Measurements from ENCODE around the gene LRP2. TPM values are rescaled to one million over a fixed set of nuclear protein-coding genes. Genes with fewer than 3 reads are reported as not detected.

Gene LRP2
- total and polyA plus RNA-seq, 2 donors (not counting 1 experiment from before 2014, with no cell fraction given): under 0.01 TPM; not detected in 1

DNA sequence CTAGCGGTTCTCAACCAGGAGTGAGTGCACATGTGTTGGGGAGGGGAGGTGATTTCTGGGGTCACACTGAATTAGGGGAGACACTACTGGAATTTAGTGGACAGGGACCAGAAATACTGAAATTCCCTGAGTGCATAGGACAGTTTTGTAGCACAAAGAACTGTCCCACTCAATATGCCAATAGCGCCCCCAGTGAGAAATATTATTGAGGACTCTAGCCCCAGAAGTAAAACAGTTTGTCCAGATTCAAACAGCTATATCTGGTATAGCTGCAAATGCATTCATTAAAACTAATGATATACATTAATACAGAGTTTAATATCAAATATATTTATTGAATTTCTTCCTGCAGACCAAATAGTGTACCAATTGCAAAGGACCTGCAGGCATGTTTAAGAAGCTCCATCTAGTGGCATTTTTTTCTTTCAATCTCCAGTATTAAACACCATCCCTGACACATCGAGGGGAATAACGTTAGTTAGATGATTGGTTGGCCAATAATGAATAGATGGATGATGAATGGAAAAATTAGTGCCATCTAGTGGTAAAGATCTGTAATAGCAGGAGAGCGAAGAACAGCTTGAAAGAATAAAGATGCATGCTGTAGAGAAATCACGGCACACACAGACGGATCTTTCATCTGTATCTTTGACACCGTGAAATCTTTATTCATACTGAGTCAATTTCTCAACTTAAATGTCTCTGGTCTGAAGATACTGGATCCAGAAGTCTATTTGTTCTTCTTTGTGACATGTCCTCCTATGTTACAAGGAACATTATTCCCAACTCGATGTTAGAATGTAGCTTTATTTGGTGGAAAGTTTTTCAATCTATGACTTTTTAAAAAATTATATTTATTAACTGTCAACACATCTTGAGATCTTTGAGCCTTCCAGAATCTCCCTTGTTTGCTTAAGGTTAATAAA, 230.5 kb downstream of the LRP2 start:
- no peak overlapping the region for H3K4me2 ChIP-seq (ENCODE audit: extremely low read depth, insufficient read depth, low read length)
- peak; percentile 40 to 59 for DNase-seq (ENCODE audit: low read depth in 2 of 2)
- no peaks in the 10 kb centered on the region for H3K79me2 ChIP-seq (ENCODE audit: control insufficient read depth, insufficient read depth, low read length)
- no peaks in the 10 kb centered on the region for H3K36me3 ChIP-seq (ENCODE audit: control insufficient read depth, insufficient read depth, low read length)
- no peak overlapping the region for H3K4me3 ChIP-seq (replicated peaks in 1 of 4; ENCODE audit: control extremely low read depth in 1 of 4, insufficient read depth in 1 of 4, low read depth in 3 of 4, low read length in 4 of 4)
- H4K20me1 ChIP-seq (ENCODE audit: control insufficient read depth, extremely low read depth, insufficient read depth, low read length): no peaks in the 10 kb centered on the region
- peaks cover 3% of the 10 kb centered on the region for H3K27me3 ChIP-seq (ENCODE audit: control insufficient read depth, insufficient read depth, low read length)
- no peak overlapping the region for H2AFZ ChIP-seq (ENCODE audit: low read length)
- no peak overlapping the region for H3K9ac ChIP-seq (ENCODE audit: insufficient read depth, low read length)
- H3K9me3 ChIP-seq (ENCODE audit: control insufficient read depth, insufficient read depth, low read depth, low read length): no peaks in the 10 kb centered on the region
- no peak overlapping the region for H3K27ac ChIP-seq (ENCODE audit: insufficient read depth, low read length)
- no peaks in the 10 kb centered on the region for H3K4me1 ChIP-seq (ENCODE audit: control insufficient read depth, extremely low read depth, insufficient read depth, low read length)
- TF ChIP-seq, protein P1, sequence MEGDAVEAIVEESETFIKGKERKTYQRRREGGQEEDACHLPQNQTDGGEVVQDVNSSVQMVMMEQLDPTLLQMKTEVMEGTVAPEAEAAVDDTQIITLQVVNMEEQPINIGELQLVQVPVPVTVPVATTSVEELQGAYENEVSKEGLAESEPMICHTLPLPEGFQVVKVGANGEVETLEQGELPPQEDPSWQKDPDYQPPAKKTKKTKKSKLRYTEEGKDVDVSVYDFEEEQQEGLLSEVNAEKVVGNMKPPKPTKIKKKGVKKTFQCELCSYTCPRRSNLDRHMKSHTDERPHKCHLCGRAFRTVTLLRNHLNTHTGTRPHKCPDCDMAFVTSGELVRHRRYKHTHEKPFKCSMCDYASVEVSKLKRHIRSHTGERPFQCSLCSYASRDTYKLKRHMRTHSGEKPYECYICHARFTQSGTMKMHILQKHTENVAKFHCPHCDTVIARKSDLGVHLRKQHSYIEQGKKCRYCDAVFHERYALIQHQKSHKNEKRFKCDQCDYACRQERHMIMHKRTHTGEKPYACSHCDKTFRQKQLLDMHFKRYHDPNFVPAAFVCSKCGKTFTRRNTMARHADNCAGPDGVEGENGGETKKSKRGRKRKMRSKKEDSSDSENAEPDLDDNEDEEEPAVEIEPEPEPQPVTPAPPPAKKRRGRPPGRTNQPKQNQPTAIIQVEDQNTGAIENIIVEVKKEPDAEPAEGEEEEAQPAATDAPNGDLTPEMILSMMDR (conservative IDR thresholded peaks at IDR 0.05 in 1 of 2, IDR thresholded peaks at IDR 0.05 in 1 of 2; ENCODE audit: low read depth in 1 of 2, low read length in 2 of 2): peak; percentile 65 to 82
- no peak for TF ChIP-seq EZH2 (IDR thresholded peaks at IDR 0.05; ENCODE audit: low read length, missing control alignments)

DNA sequence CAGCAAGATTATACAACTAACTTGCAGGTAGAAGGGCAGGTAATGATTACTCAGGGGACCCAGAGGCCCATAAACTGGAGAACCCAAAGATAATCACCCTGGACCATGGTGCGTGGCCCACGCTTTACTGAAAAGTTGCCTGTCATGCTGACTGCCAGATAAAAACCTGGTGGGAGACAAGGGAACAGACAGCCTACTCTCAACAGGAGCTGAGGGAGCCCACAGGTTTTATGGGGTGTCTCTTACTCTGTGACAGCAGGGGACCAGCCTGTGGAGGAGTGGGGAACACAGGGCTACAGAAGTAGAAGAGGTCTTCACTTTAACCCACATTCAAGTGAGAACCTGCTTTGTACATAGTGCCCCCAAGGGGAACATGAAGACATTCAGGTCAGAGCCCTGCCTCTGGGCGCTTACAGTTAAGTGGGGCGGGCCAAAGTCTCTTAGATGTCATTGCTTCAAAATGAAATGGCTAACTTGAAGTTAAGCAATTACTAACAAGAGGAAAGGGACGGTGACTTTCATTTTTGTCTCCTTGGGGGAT, 232.6 kb downstream of the LRP2 start:
- Histone ChIP-seq H3K4me2 (ENCODE audit: extremely low read depth, insufficient read depth, low read length) (no peak overlapping the region), H3K4me3 (replicated peaks in 1 of 4; ENCODE audit: control extremely low read depth in 1 of 4, insufficient read depth in 1 of 4, low read depth in 3 of 4, low read length in 4 of 4) (no peak overlapping the region), H2AFZ (ENCODE audit: low read length) (no peak overlapping the region), H3K9ac (ENCODE audit: insufficient read depth, low read length) (no peak overlapping the region), H3K36me3 (ENCODE audit: control insufficient read depth, insufficient read depth, low read length) (no peaks in the 10 kb centered on the region), H3K4me1 (ENCODE audit: control insufficient read depth, extremely low read depth, insufficient read depth, low read length) (no peaks in the 10 kb centered on the region), H3K27ac (ENCODE audit: insufficient read depth, low read length) (no peak overlapping the region), H3K27me3 (ENCODE audit: control insufficient read depth, insufficient read depth, low read length) (peaks cover 3% of the 10 kb centered on the region), H3K79me2 (ENCODE audit: control insufficient read depth, insufficient read depth, low read length) (no peaks in the 10 kb centered on the region), H4K20me1 (ENCODE audit: control insufficient read depth, extremely low read depth, insufficient read depth, low read length) (no peaks in the 10 kb centered on the region), H3K9me3 (ENCODE audit: control insufficient read depth, insufficient read depth, low read depth, low read length) (no peaks in the 10 kb centered on the region)
- no peak for DNase-seq (ENCODE audit: low read depth in 2 of 2)
- no peak for TF ChIP-seq EZH2 (IDR thresholded peaks at IDR 0.05; ENCODE audit: low read length, missing control alignments)
- TF ChIP-seq, protein P1 (conservative IDR thresholded peaks at IDR 0.05 in 1 of 2, IDR thresholded peaks at IDR 0.05 in 1 of 2; ENCODE audit: low read depth in 1 of 2, low read length in 2 of 2): no peak

DNA sequence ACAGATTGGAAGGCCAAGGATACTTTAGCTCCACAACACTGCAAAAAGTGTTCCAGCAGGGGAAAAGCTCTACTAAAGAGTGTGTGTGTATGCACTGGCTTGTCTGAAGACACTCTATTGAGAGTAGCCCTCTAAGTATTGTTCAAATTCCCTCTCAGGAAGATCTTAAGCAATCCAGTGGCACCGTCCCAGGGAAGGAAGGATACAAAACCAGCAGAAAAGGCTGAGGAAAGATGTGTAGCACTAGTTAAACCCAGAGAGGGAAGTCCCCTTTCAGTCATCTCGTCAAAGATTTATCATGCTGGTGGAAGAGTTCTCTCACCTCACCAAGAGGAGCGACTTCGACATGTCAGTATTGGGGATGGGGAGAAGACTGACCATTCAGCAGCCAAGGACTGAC, 242.5 kb downstream of the LRP2 start:
- H3K27ac ChIP-seq (ENCODE audit: insufficient read depth, low read length): no peak overlapping the region
- no peak for DNase-seq (ENCODE audit: low read depth in 2 of 2)
- no peak overlapping the region for H3K4me3 ChIP-seq (replicated peaks in 1 of 4; ENCODE audit: control extremely low read depth in 1 of 4, insufficient read depth in 1 of 4, low read depth in 3 of 4, low read length in 4 of 4)
- no peak overlapping the region for H2AFZ ChIP-seq (ENCODE audit: low read length)
- no peak for TF ChIP-seq EZH2 (IDR thresholded peaks at IDR 0.05; ENCODE audit: low read length, missing control alignments)
- TF ChIP-seq, protein P1 (conservative IDR thresholded peaks at IDR 0.05 in 1 of 2, IDR thresholded peaks at IDR 0.05 in 1 of 2; ENCODE audit: low read depth in 1 of 2, low read length in 2 of 2): no peak
- H3K9me3 ChIP-seq (ENCODE audit: control insufficient read depth, insufficient read depth, low read depth, low read length): no peaks in the 10 kb centered on the region
- H3K27me3 ChIP-seq (ENCODE audit: control insufficient read depth, insufficient read depth, low read length): no peaks in the 10 kb centered on the region
- H3K79me2 ChIP-seq (ENCODE audit: control insufficient read depth, insufficient read depth, low read length): no peaks in the 10 kb centered on the region
- no peak overlapping the region for H3K4me2 ChIP-seq (ENCODE audit: extremely low read depth, insufficient read depth, low read length)
- H3K9ac ChIP-seq (ENCODE audit: insufficient read depth, low read length): no peak overlapping the region
- H4K20me1 ChIP-seq (ENCODE audit: control insufficient read depth, extremely low read depth, insufficient read depth, low read length): no peaks in the 10 kb centered on the region
- no peaks in the 10 kb centered on the region for H3K36me3 ChIP-seq (ENCODE audit: control insufficient read depth, insufficient read depth, low read length)
- no peaks in the 10 kb centered on the region for H3K4me1 ChIP-seq (ENCODE audit: control insufficient read depth, extremely low read depth, insufficient read depth, low read length)
